GM23338 (cell line): ENCODE measurements around the gene CLDN22. TPM values are rescaled to one million over a fixed set of nuclear protein-coding genes. Genes with fewer than 3 reads are reported as not detected.

Experiments
- ATAC-seq: fragments of 200-7000 bp; cut with Tn5 transposase; 3 replicates; pipeline ENCODE4 v1.9.1; 2020
- DNase-seq: peaks from one replicate; pipeline ENCODE4 v3.0.0-alpha.2; 2015; ENCODE audit warnings: low spot score
- H2AFZ ChIP-seq: fragments of 200-600 bp; sonication (generic); 2 replicates; pipeline ENCODE4 v1.8.0; 2016; ENCODE audit warnings: antibody characterized with exemption, mild to moderate bottlenecking, moderate library complexity
- H3F3A ChIP-seq: fragments of 200-600 bp; sonication (generic); replicated peaks from 2 replicates; pipeline ENCODE4 v1.8.0; 2017; ENCODE audit warnings: antibody characterized with exemption, mixed run types, low read depth
- H3K27ac ChIP-seq: fragments of 200-600 bp; sonication (generic); 2 replicates; pipeline ENCODE4 v1.6.1; 2016; ENCODE audit warnings: low read depth
- H3K27me3 ChIP-seq: fragments of 200-600 bp; sonication (generic); 2 replicates; pipeline ENCODE4 v1.8.0; 2016; ENCODE audit warnings: mild to moderate bottlenecking, mixed run types, moderate library complexity; ENCODE audit not compliant: insufficient read depth
- H3K36me3 ChIP-seq: fragments of 200-600 bp; sonication (generic); 2 replicates; pipeline ENCODE4 v1.8.0; 2016; ENCODE audit warnings: mild to moderate bottlenecking; ENCODE audit not compliant: insufficient read depth
- H3K4me1 ChIP-seq: fragments of 200-600 bp; sonication (generic); 2 replicates; pipeline ENCODE4 v1.8.0; 2016; ENCODE audit warnings: mild to moderate bottlenecking, moderate library complexity; ENCODE audit not compliant: insufficient read depth
- H3K4me2 ChIP-seq: fragments of 200-600 bp; sonication (generic); 2 replicates; pipeline ENCODE4 v1.7.1; 2017; ENCODE audit warnings: mixed run types
- H3K4me3 ChIP-seq: fragments of 200-600 bp; sonication (generic); 2 replicates; pipeline ENCODE4 v1.6.1; 2016; ENCODE audit warnings: mixed run types
- H3K79me2 ChIP-seq: fragments of 200-600 bp; sonication (generic); replicated peaks from 2 replicates; pipeline ENCODE4 v1.8.0; 2017; ENCODE audit warnings: mild to moderate bottlenecking; ENCODE audit not compliant: insufficient read depth
- H3K9me2 ChIP-seq: fragments of 200-600 bp; sonication (generic); 2 replicates; pipeline ENCODE4 v1.8.0; 2017; ENCODE audit not compliant: insufficient read depth
- H4K20me1 ChIP-seq: fragments of 200-600 bp; sonication (generic); replicated peaks from 2 replicates; pipeline ENCODE4 v1.8.0; 2017; ENCODE audit warnings: mild to moderate bottlenecking; ENCODE audit not compliant: insufficient read depth
- H3K27ac Mint-ChIP-seq: 2 replicates; pipeline ENCODE4 v1.8.0; 2020; ENCODE audit warnings: inconsistent platforms, mild to moderate bottlenecking, moderate library complexity, mixed read lengths
- H3K27me3 Mint-ChIP-seq: 3 replicates; pipeline ENCODE4 v1.8.0; 2022; ENCODE audit warnings: low read depth, mild to moderate bottlenecking, moderate library complexity, mixed read lengths, inconsistent platforms; ENCODE audit not compliant: insufficient read depth, poor library complexity
- H3K36me3 Mint-ChIP-seq: 3 replicates; pipeline ENCODE4 v1.8.0; 2021; ENCODE audit warnings: low read depth, mild to moderate bottlenecking, inconsistent platforms, moderate library complexity, mixed read lengths
- H3K4me1 Mint-ChIP-seq: 3 replicates; pipeline ENCODE4 v1.8.0; 2020; ENCODE audit warnings: mild to moderate bottlenecking, inconsistent platforms, mixed read lengths
- H3K4me3 Mint-ChIP-seq: 3 replicates; pipeline ENCODE4 v1.8.0; 2021; ENCODE audit warnings: moderate library complexity, mild to moderate bottlenecking, inconsistent platforms, mixed read lengths
- H3K9me3 Mint-ChIP-seq: 3 replicates; pipeline ENCODE4 v1.8.0; 2020; ENCODE audit warnings: moderate library complexity, mild to moderate bottlenecking, inconsistent platforms, mixed read lengths
- CREB1 ChIP-seq: fragments of 250-450 bp; sonication (Bioruptor Pico); IDR thresholded peaks from 2 replicates; pipeline ENCODE4 v1.5.0; 2020; ENCODE audit warnings: low read depth, mild to moderate bottlenecking, moderate library complexity
- EZH2 ChIP-seq: fragments of 200-600 bp; sonication (generic); IDR thresholded peaks from one replicate; pipeline ENCODE4 v1.8.0; 2017; ENCODE audit warnings: antibody characterized with exemption, mild to moderate bottlenecking, low read depth; ENCODE audit not compliant: unreplicated experiment
- EZH2phosphoT487 ChIP-seq: fragments of 200-600 bp; sonication (generic); IDR thresholded peaks from one replicate; pipeline ENCODE4 v1.8.1; 2018; ENCODE audit warnings: antibody characterized with exemption; ENCODE audit not compliant: unreplicated experiment
- JUNB ChIP-seq: IDR thresholded peaks from one replicate; pipeline ENCODE4 v1.6.1; 2016; ENCODE audit warnings: antibody characterized with exemption; ENCODE audit not compliant: unreplicated experiment
- NANOG ChIP-seq: IDR thresholded peaks from 2 replicates; pipeline ENCODE4 v1.6.1; 2016; ENCODE audit warnings: antibody characterized with exemption, borderline replicate concordance
- REST ChIP-seq: IDR thresholded peaks from one replicate; pipeline ENCODE4 v1.6.1; 2018; ENCODE audit warnings: antibody characterized with exemption; ENCODE audit not compliant: unreplicated experiment
- STAT1 ChIP-seq: IDR thresholded peaks from one replicate; pipeline ENCODE4 v1.6.1; 2016; ENCODE audit warnings: antibody characterized with exemption; ENCODE audit not compliant: unreplicated experiment
- ZNF114 ChIP-seq: fragments of 250-450 bp; sonication (Bioruptor Pico); IDR thresholded peaks from 2 replicates; pipeline ENCODE4 v1.5.0; 2020; ENCODE audit warnings: mild to moderate bottlenecking, moderate library complexity
- ZNF331 ChIP-seq: fragments of 250-450 bp; sonication (Bioruptor Pico); IDR thresholded peaks from 2 replicates; pipeline ENCODE4 v1.5.0; 2020; ENCODE audit warnings: low read depth, mild to moderate bottlenecking, moderate library complexity
- polyA plus RNA-seq: library from polyadenylated mRNA; unstranded; fragments of >200 nt; fragmentation: Nextera tagmentation; extraction: Ambion mirVana; gene quantifications from 2 replicates; pipeline ENCODE4 v1.2.1, GENCODE V29; 2016
- total RNA-seq: library from RNA; depleted of rRNA; stranded (reverse); fragments of >200 nt; shearing (Covaris generic); gene quantifications from 2 replicates; pipeline ENCODE4 v1.2.3, GENCODE V29; 2014
- TF ChIP-seq, protein P1 (sequence below), 2 experiments: fragments of 200-600 bp in 1 of 2; sonication (generic) in 1 of 2; conservative IDR thresholded peaks; 2 replicates each; pipeline versions ENCODE4 v1.5.1 to v1.6.1; 2016 to 2017; ENCODE audit warnings: antibody characterized with exemption in 2 of 2, low read depth in 2 of 2, mild to moderate bottlenecking in 2 of 2, moderate library complexity in 1 of 2
- TF ChIP-seq, protein P2 (sequence below): IDR thresholded peaks from 2 replicates; pipeline ENCODE4 v1.6.1; 2016; ENCODE audit warnings: antibody characterized with exemption
- TF ChIP-seq, protein P3 (sequence below): fragments of 250-450 bp; sonication (Bioruptor Pico); IDR thresholded peaks from 2 replicates; pipeline ENCODE4 v1.5.0; 2020; ENCODE audit warnings: mild to moderate bottlenecking, moderate library complexity

Gene CLDN22
- total and polyA plus RNA-seq, 2 experiments from 2014 or later: not detected

DNA sequence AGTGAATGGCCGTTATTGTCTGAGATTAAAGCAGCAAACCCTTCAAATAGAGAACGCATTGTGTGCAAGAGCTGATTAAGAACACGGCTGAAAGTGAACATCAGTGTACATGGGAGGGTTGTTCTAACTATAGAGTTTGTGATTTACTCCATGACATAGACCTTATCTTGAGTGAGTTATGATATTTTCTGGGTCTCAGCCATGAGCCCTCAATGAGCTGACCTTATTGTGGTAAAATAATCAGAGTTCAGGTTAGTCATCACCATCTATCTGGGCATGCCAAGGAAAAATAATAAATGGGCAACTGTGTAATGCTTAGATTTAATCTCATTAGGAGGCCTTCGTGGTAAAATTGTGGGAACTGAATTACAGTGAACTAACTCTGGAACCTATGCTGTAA is 35.3 kb upstream of the CLDN22 start (continued):
- TF ChIP-seq REST: no peak
- TF ChIP-seq STAT1: no peak

GRCh38 chr4:183354219-183354618 is 34.1 kb upstream of the CLDN22 start:
- Mint-ChIP-seq H3K36me3 (no peaks in the 10 kb centered on the region), H3K4me1 (peaks cover 3% of the 10 kb centered on the region), H3K27me3 (peaks cover 3% of the 10 kb centered on the region), H3K9me3 (no peaks in the 10 kb centered on the region; the same call in 2 of the 3 replicates), H3K4me3 (no peak overlapping the region), H3K27ac (no peak overlapping the region)
- Histone ChIP-seq H3F3A (no peaks in the 10 kb centered on the region), H3K27me3 (no peaks in the 10 kb centered on the region), H4K20me1 (no peaks in the 10 kb centered on the region), H3K27ac (no peak overlapping the region), H3K36me3 (no peaks in the 10 kb centered on the region), H3K4me1 (no peaks in the 10 kb centered on the region), H3K4me3 (no peak overlapping the region), H3K9me2 (no peaks in the 10 kb centered on the region), H3K79me2 (no peaks in the 10 kb centered on the region), H2AFZ (peak overlapping the region; percentile 90), H3K4me2 (no peak overlapping the region)
- ATAC-seq (no peak), DNase-seq (no peak)
- TF ChIP-seq EZH2phosphoT487 (no peak), EZH2 (no peak), CREB1 (CRISPR knock-in tag) (no peak), STAT1 (no peak), ZNF114 (no peak), ZNF331 (no peak), NANOG (no peak), JUNB (no peak)
- TF ChIP-seq, protein P1, sequence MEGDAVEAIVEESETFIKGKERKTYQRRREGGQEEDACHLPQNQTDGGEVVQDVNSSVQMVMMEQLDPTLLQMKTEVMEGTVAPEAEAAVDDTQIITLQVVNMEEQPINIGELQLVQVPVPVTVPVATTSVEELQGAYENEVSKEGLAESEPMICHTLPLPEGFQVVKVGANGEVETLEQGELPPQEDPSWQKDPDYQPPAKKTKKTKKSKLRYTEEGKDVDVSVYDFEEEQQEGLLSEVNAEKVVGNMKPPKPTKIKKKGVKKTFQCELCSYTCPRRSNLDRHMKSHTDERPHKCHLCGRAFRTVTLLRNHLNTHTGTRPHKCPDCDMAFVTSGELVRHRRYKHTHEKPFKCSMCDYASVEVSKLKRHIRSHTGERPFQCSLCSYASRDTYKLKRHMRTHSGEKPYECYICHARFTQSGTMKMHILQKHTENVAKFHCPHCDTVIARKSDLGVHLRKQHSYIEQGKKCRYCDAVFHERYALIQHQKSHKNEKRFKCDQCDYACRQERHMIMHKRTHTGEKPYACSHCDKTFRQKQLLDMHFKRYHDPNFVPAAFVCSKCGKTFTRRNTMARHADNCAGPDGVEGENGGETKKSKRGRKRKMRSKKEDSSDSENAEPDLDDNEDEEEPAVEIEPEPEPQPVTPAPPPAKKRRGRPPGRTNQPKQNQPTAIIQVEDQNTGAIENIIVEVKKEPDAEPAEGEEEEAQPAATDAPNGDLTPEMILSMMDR (conservative IDR thresholded peaks at IDR 0.05; ENCODE audit: low read depth in 2 of 2): no peak
- TF ChIP-seq, protein P2, sequence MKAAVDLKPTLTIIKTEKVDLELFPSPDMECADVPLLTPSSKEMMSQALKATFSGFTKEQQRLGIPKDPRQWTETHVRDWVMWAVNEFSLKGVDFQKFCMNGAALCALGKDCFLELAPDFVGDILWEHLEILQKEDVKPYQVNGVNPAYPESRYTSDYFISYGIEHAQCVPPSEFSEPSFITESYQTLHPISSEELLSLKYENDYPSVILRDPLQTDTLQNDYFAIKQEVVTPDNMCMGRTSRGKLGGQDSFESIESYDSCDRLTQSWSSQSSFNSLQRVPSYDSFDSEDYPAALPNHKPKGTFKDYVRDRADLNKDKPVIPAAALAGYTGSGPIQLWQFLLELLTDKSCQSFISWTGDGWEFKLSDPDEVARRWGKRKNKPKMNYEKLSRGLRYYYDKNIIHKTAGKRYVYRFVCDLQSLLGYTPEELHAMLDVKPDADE: no peak
- TF ChIP-seq, protein P3, sequence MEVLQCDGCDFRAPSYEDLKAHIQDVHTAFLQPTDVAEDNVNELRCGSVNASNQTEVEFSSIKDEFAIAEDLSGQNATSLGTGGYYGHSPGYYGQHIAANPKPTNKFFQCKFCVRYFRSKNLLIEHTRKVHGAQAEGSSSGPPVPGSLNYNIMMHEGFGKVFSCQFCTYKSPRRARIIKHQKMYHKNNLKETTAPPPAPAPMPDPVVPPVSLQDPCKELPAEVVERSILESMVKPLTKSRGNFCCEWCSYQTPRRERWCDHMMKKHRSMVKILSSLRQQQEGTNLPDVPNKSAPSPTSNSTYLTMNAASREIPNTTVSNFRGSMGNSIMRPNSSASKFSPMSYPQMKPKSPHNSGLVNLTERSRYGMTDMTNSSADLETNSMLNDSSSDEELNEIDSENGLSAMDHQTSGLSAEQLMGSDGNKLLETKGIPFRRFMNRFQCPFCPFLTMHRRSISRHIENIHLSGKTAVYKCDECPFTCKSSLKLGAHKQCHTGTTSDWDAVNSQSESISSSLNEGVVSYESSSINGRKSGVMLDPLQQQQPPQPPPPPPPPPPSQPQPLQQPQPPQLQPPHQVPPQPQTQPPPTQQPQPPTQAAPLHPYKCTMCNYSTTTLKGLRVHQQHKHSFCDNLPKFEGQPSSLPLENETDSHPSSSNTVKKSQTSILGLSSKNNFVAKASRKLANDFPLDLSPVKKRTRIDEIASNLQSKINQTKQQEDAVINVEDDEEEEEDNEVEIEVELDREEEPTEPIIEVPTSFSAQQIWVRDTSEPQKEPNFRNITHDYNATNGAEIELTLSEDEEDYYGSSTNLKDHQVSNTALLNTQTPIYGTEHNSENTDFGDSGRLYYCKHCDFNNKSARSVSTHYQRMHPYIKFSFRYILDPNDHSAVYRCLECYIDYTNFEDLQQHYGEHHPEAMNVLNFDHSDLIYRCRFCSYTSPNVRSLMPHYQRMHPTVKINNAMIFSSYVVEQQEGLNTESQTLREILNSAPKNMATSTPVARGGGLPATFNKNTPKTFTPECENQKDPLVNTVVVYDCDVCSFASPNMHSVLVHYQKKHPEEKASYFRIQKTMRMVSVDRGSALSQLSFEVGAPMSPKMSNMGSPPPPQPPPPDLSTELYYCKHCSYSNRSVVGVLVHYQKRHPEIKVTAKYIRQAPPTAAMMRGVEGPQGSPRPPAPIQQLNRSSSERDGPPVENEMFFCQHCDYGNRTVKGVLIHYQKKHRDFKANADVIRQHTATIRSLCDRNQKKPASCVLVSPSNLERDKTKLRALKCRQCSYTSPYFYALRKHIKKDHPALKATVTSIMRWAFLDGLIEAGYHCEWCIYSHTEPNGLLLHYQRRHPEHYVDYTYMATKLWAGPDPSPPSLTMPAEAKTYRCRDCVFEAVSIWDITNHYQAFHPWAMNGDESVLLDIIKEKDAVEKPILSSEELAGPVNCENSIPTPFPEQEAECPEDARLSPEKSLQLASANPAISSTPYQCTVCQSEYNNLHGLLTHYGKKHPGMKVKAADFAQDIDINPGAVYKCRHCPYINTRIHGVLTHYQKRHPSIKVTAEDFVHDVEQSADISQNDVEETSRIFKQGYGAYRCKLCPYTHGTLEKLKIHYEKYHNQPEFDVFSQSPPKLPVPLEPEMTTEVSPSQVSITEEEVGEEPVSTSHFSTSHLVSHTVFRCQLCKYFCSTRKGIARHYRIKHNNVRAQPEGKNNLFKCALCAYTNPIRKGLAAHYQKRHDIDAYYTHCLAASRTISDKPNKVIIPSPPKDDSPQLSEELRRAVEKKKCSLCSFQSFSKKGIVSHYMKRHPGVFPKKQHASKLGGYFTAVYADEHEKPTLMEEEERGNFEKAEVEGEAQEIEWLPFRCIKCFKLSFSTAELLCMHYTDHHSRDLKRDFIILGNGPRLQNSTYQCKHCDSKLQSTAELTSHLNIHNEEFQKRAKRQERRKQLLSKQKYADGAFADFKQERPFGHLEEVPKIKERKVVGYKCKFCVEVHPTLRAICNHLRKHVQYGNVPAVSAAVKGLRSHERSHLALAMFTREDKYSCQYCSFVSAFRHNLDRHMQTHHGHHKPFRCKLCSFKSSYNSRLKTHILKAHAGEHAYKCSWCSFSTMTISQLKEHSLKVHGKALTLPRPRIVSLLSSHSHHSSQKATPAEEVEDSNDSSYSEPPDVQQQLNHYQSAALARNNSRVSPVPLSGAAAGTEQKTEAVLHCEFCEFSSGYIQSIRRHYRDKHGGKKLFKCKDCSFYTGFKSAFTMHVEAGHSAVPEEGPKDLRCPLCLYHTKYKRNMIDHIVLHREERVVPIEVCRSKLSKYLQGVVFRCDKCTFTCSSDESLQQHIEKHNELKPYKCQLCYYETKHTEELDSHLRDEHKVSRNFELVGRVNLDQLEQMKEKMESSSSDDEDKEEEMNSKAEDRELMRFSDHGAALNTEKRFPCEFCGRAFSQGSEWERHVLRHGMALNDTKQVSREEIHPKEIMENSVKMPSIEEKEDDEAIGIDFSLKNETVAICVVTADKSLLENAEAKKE: no peak
